Spinal cord (tissue), 10 donors: Measurements from ENCODE around the gene CD14. TPM values are rescaled to one million over a fixed set of nuclear protein-coding genes. Genes with fewer than 3 reads are reported as not detected.
"Not testable (repeated sequence)": the region's sequence is repeated elsewhere in the genome, so short reads cannot be mapped to it uniquely, and the experiment has no call there.

Experiments used
- DNase-seq, 6 donors: peaks; one replicate each; pipeline versions ENCODE4 v3.0.0 to v3.0.0-alpha.2; 2013 to 2015; ENCODE audit warnings: low spot score in 6 of 6, low read depth in 4 of 6
- H3K27ac ChIP-seq: one replicate; pipeline ENCODE4 v1.5.1; 2013; ENCODE audit warnings: low read depth, low read length, control low read depth
- H3K27me3 ChIP-seq: one replicate; pipeline ENCODE4 v1.6.1; 2013; ENCODE audit warnings: low read length; ENCODE audit not compliant: control insufficient read depth, insufficient read depth
- H3K36me3 ChIP-seq: one replicate; pipeline ENCODE4 v1.6.1; 2013; ENCODE audit warnings: low read length; ENCODE audit not compliant: control insufficient read depth, insufficient read depth
- H3K4me1 ChIP-seq: one replicate; pipeline ENCODE4 v1.6.1; 2013; ENCODE audit warnings: low read length; ENCODE audit not compliant: control insufficient read depth, insufficient read depth
- H3K4me3 ChIP-seq: one replicate; pipeline ENCODE4 v1.5.1; 2013; ENCODE audit warnings: low read depth, low read length, control low read depth
- H3K9me3 ChIP-seq: one replicate; pipeline ENCODE4 v1.6.1; 2013; ENCODE audit warnings: low read length; ENCODE audit not compliant: control insufficient read depth, insufficient read depth
- WGBS: methylation state at CpG from one replicate; pipeline ENCODE4 v1.1.5; 2013; ENCODE audit warnings: missing lambda C conversion rate; ENCODE audit not compliant: insufficient coverage; 5-methylcytosine and 5-hydroxymethylcytosine counted together
- polyA plus RNA-seq, 2 donors: library from polyadenylated mRNA; unstranded; fragments of 120-200 nt; gene quantifications; one replicate each; pipeline ENCODE4 v1.2.1, GENCODE V29; 2013; ENCODE audit not compliant: insufficient read length in 2 of 2
- total RNA-seq, 2 donors: library from RNA; depleted of rRNA in 1 of 2; stranded (reverse); fragments of 120-200 nt in 1 of 2; fragments of >200 nt in 1 of 2; gene quantifications; one replicate each; pipeline versions ENCODE4 v1.2.3 to v1.2.4, GENCODE V29; 2013 to 2014
- donor health status: healthy.

The CD14 gene
- total and polyA plus RNA-seq, 4 donors: 7.9 to 42.4 (median 24.8) TPM

DNA sequence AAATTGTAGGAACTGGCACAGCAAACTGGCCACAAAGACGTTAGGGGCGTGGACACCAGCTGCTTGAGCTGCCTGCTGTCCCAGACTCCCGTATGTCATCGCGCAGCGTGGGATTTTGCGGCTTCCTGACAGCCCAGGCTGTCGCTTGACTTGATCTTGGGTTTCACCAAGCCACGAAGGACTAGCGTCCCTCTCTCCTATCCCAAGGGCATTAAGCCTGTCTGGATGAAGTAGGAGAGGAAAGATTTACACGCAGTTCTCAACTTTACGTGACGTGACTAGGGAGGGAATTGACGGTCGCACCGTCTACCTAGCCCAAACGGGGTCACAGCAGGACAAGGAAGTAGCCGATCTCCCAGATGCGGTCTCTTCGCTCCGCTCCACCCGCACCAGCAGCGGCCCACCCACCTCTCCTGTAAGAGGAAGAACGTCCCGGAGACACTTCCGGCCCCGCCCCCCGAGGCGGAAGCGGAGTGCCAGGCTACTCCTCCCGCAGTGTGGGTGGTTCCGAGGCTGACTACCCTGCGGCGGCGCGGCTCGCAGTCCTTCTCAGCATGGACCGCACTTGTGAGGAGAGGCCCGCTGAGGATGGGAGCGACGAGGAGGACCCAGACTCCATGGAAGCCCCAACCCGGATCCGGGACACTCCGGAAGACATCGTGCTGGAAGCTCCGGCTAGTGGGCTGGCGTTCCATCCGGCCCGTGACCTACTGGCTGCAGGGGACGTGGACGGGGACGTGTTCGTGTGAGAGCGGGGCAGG, 31.6 kb upstream of the CD14 start, which contains the start of gene WDR55:
WDR55 (plus strand) TSS at position 546 of the 761 bp plus-strand sequence; CDS start at position 555, 9 bp downstream.
- peak within 1 kb of the TSS; percentile 90 for H3K27ac ChIP-seq
- peak; percentile 75 to 98 (median 88) for DNase-seq
- under 1% methylated on average over 51 of the region's 54 CpGs for WGBS
- H3K4me1 ChIP-seq: peaks cover 20% of the 10 kb centered on the region
- no peaks in the 10 kb centered on the region for H3K27me3 ChIP-seq
- H3K36me3 ChIP-seq: peaks cover 30% of the 10 kb centered on the region
- H3K4me3 ChIP-seq: peak within 1 kb of the TSS; percentile 92
- no peaks in the 10 kb centered on the region for H3K9me3 ChIP-seq

GRCh38 chr5:140664030-140664358, 31.0 kb upstream of the CD14 start:
- no peak for DNase-seq
- Histone ChIP-seq H3K27ac (peak overlapping the region; percentile 90), H3K4me3 (peak overlapping the region; percentile 92), H3K36me3 (peaks cover 30% of the 10 kb centered on the region), H3K9me3 (no peaks in the 10 kb centered on the region), H3K27me3 (no peaks in the 10 kb centered on the region), H3K4me1 (peaks cover 20% of the 10 kb centered on the region)
- 7% methylated on average over 17 of the region's 18 CpGs for WGBS

DNA sequence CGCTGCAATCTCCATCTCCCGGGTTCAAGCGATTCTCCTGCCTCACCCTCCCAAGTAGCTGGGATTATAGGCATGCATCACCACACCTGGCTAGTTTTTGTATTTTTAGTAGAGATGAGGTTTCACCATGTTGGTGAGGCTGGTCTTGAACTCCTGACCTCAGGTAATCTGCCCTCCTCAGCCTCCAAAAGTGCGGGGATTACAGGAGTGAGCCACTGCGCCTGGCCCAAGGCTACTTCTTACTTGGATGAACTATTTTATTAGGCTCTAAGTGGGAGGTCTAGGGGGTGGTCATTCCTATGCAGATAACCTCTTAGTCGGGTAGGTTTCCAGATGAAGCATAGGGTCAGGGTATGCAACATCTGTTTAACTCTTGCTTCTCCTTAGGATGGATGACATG, 27.4 kb upstream of the CD14 start:
- not testable (repeated sequence) for DNase-seq, H3K27me3 ChIP-seq, H3K9me3 ChIP-seq, H3K27ac ChIP-seq, H3K4me3 ChIP-seq
- Histone ChIP-seq H3K4me1 (peaks cover 13% of the 10 kb centered on the region), H3K36me3 (peaks cover 49% of the 10 kb centered on the region)
- 90% methylated on average over 3 of the region's 6 CpGs for WGBS

- Histone ChIP-seq H3K27ac (no peak overlapping the region), H3K4me1 (peaks cover 5% of the 10 kb centered on the region), H3K9me3 (no peaks in the 10 kb centered on the region), H3K4me3 (no peak overlapping the region), H3K36me3 (peaks cover 55% of the 10 kb centered on the region), H3K27me3 (no peaks in the 10 kb centered on the region)
- 98% methylated on average over 17 of the region's 17 CpGs for WGBS
- no peak for DNase-seq
These were observed 25.9 kb upstream of the CD14 start for GRCh38 chr5:140658870-140659269.

- peak in 1 of 6 donors; percentile 9 for DNase-seq
- Histone ChIP-seq H3K4me1 (peaks cover 10% of the 10 kb centered on the region), H3K4me3 (peak overlapping the region; percentile 81), H3K27ac (peak overlapping the region; percentile 84), H3K9me3 (no peaks in the 10 kb centered on the region), H3K36me3 (peaks cover 56% of the 10 kb centered on the region), H3K27me3 (no peaks in the 10 kb centered on the region)
- under 1% methylated on average over 27 of the region's 27 CpGs for WGBS
These were observed 14.1 kb upstream of the CD14 start for GRCh38 chr5:140647042-140647419.

- Histone ChIP-seq H3K36me3 (peaks cover 38% of the 10 kb centered on the region), H3K27me3 (no peaks in the 10 kb centered on the region), H3K9me3 (no peaks in the 10 kb centered on the region), H3K4me3 (no peak overlapping the region), H3K4me1 (peaks cover 18% of the 10 kb centered on the region), H3K27ac (no peak overlapping the region)
- WGBS: 93% methylated on average over 3 of the region's 3 CpGs
- no peak for DNase-seq
These were observed 9.7 kb upstream of the CD14 start for GRCh38 chr5:140642718-140643117.

DNA sequence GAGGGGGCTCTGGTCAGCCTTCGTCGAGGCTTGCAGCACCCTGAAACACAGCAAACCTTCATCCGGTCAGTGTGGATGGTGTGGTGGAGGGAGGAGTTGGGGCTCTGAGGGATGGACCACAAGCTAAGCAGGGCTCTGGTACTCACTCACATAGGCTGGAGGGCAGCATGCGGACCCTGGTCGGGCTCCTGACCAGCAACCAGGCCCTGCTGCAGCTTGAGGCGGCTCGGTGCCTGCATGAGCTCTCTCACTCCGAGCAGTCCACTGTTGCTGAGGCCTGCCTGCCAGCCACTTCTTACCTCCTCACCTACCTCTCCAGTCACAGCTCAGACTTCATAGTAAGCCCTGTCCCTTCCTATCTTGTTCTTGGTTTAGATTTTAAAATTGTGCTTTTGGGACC, 8.7 kb upstream of the CD14 start:
- 81% methylated on average over 7 of the region's 8 CpGs for WGBS
- Histone ChIP-seq H3K27me3 (no peaks in the 10 kb centered on the region), H3K27ac (no peak overlapping the region), H3K4me3 (no peak overlapping the region), H3K4me1 (peaks cover 18% of the 10 kb centered on the region), H3K9me3 (no peaks in the 10 kb centered on the region), H3K36me3 (peaks cover 38% of the 10 kb centered on the region)
- no peak for DNase-seq

DNA sequence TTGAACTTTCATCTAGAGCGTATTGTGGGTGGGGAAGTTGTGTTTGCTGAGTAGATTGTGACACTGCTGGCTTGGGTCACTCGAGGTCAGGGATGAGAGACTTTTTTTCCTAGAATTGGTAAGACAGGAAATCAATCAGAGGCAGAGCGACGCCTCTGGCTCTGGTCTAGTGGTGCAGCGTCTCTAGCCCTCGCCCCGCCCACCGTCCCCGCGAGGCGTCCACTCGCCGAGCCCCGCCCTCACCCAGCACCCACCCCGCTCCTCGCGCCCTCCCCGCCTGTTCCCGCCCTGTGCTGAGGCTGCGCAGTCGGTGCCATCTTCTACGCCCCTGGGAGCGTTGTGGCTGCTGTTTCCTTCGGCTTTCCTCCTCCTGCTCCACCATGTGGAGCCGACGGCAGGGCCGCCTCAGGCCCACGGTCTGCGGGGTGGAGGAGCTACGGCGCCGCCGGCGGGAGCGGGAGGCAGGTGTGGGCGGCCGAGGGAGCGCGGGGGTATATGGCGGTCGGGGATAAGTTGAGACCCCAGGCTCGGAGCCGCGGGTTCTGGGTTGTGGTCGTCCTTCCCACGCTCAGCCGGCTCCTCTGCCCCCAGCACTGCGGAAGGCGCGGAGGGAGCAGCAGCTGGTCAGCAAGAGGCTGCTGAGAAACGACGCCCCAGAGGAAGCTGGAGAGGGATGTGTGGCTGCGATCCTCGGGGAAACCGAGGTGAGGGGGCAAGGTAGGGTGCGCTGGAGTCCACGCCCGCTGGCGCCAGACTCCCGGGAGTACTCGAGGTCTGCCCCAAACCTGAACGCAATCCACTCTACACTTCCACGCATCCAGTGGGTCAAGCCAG, 6.4 kb upstream of the CD14 start, which contains the start of gene TMCO6:
TMCO6 (plus strand) TSS at position 304 of the 834 bp plus-strand sequence; CDS start at position 381, 77 bp downstream.
- under 1% methylated on average over 63 of the region's 63 CpGs for WGBS
- H3K9me3 ChIP-seq: no peaks in the 10 kb centered on the region
- peaks cover 18% of the 10 kb centered on the region for H3K4me1 ChIP-seq
- H3K27me3 ChIP-seq: no peaks in the 10 kb centered on the region
- H3K27ac ChIP-seq: peak within 1 kb of the TSS; percentile 63
- peak in 5 of 6 donors; percentile 79 to 98 (median 85) for DNase-seq
- H3K36me3 ChIP-seq: peaks cover 29% of the 10 kb centered on the region
- peak within 1 kb of the TSS; percentile 59 for H3K4me3 ChIP-seq

DNA sequence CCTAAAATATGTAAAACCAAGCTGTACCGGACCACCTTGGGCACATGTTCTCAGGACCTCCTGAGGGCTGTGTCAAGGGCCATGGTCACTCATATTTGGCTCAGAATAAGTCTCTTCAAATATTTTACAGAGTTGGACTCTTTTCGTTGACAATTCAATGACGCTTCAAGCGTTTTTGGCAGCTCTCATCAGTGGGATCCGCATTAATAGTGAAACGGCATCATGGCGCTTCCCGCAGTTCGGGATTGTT, 5.8 kb upstream of the CD14 start:
- H3K27me3 ChIP-seq, DNase-seq, H3K9me3 ChIP-seq: not testable (repeated sequence)
- peaks cover 18% of the 10 kb centered on the region for H3K4me1 ChIP-seq
- peak overlapping the region; percentile 63 for H3K27ac ChIP-seq
- 26% methylated on average over 7 of the region's 9 CpGs for WGBS
- H3K36me3 ChIP-seq: peaks cover 25% of the 10 kb centered on the region
- peak overlapping the region; percentile 54 for H3K4me3 ChIP-seq
